K562 (cell line): Measurements from ENCODE around the gene NAPA. TPM values are rescaled to one million over a fixed set of nuclear protein-coding genes. Genes with fewer than 3 reads are reported as not detected.

Experiments
- ATF7 ChIP-seq: fragments of 450-650 bp; IDR thresholded peaks from 2 replicates; pipeline ENCODE4 v1.7.1; 2014; ENCODE audit warnings: mild to moderate bottlenecking, moderate library complexity
- BRCA1 ChIP-seq, 2 experiments: fragments of 450-650 bp in 1 of 2; sonication (generic) in 1 of 2; formaldehyde crosslinking in 1 of 2; IDR thresholded peaks; 2 replicates each; pipeline versions ENCODE4 v1.5.0 to v1.6.1; 2017 to 2020; ENCODE audit warnings: mild to moderate bottlenecking in 1 of 2, missing genetic modification reagents in 1 of 2
- CEBPB ChIP-seq: fragments of 450-650 bp; IDR thresholded peaks from 2 replicates; pipeline ENCODE4 v1.6.1; 2016; ENCODE audit warnings: missing genetic modification characterization, missing compliant biosample characterization
- ELF1 ChIP-seq: fragments of 200-800 bp; sonication (Bioruptor generic); IDR thresholded peaks from 2 replicates; pipeline ENCODE4 v1.6.1; 2016; ENCODE audit warnings: missing genetic modification characterization, missing compliant biosample characterization
- ILK ChIP-seq: fragments of 450-650 bp; IDR thresholded peaks from 2 replicates; pipeline ENCODE4 v1.6.1; 2016; ENCODE audit warnings: missing genetic modification characterization, low read depth, mild to moderate bottlenecking, missing compliant biosample characterization, moderate library complexity, borderline replicate concordance
- MCM2 ChIP-seq: fragments of 450-650 bp; IDR thresholded peaks from 2 replicates; pipeline ENCODE4 v1.6.1; 2017; ENCODE audit warnings: low read depth, mild to moderate bottlenecking
- MGA ChIP-seq: fragments of 450-650 bp; IDR thresholded peaks from 2 replicates; pipeline ENCODE4 v1.6.1; 2016; ENCODE audit warnings: mild to moderate bottlenecking, moderate library complexity
- NFE2 ChIP-seq: IDR thresholded peaks from 2 replicates; pipeline ENCODE4 v1.6.1; 2014; ENCODE audit warnings: antibody characterized with exemption, low read depth
- TFAP4 ChIP-seq: sonication (generic); formaldehyde crosslinking; IDR thresholded peaks from 2 replicates; pipeline ENCODE4 v1.8.0; 2022; ENCODE audit warnings: missing genetic modification reagents, mild to moderate bottlenecking, moderate library complexity, borderline replicate concordance
- USF1 ChIP-seq: sonication (generic); formaldehyde crosslinking; IDR thresholded peaks from 2 replicates; pipeline ENCODE4 v1.9.0; 2022; ENCODE audit warnings: mild to moderate bottlenecking, missing genetic modification reagents
- VEZF1 ChIP-seq: fragments of 200-800 bp; sonication (Bioruptor generic); IDR thresholded peaks from 2 replicates; pipeline ENCODE4 v1.6.1; 2017; ENCODE audit warnings: missing genetic modification characterization, missing compliant biosample characterization
- ZNF324 ChIP-seq: fragments of 250-450 bp; sonication (Bioruptor Pico); IDR thresholded peaks from 2 replicates; pipeline ENCODE4 v1.4.0; 2020; ENCODE audit warnings: mild to moderate bottlenecking
- ZNF347 ChIP-seq: fragments of 450-650 bp; formaldehyde crosslinking; IDR thresholded peaks from 2 replicates; pipeline ENCODE4 v1.4.0; 2020; ENCODE audit warnings: low read depth, mild to moderate bottlenecking, moderate library complexity
- ZNF507 ChIP-seq: conservative IDR thresholded peaks from 2 replicates; pipeline ENCODE4 v1.6.1; 2017; ENCODE audit warnings: missing genetic modification characterization, missing compliant biosample characterization
- polyA plus RNA-seq, 8 experiments: library from polyadenylated mRNA; depleted of rRNA in 4 of 8; stranded (reverse) in 5 of 8; unstranded in 3 of 8; fragments of >200 nt; fragmentation: Nextera tagmentation in 2 of 8; fragmentation: Illumina TruSeq in 1 of 8; extraction: Ambion mirVana in 2 of 8; extraction: Trizol in 1 of 8; gene quantifications; 2 replicates each; pipeline versions ENCODE4 v1.2.1 to v1.2.3, GENCODE V29; 2011 to 2014; ENCODE audit warnings: inconsistent platforms in 1 of 8, missing spikeins in 1 of 8
- total RNA-seq, 7 experiments: library from RNA; depleted of rRNA in 6 of 7; stranded (reverse); fragments of >200 nt in 6 of 7; fragmentation: Illumina TruSeq in 2 of 7; extraction: Trizol in 2 of 7; gene quantifications; 2 replicates each; pipeline versions ENCODE4 v1.2.1 to v1.2.3, GENCODE V29; 2011 to 2021; ENCODE audit warnings: low replicate concordance in 1 of 7

NAPA gene
- total and polyA plus RNA-seq, 9 of the 15 experiments (the other 6 are each of a cell fraction or from before 2014, with no cell fraction given): 5.4 to 98.6 (median 77.5) TPM

- TF ChIP-seq MGA: peak; percentile 47; the same call in 1 of the 2 replicates
- no peak for TF ChIP-seq ELF1 (tag)
- TF ChIP-seq ZNF507: no peak
- no peak for TF ChIP-seq BRCA1 (IDR thresholded peaks at IDR 0.05)
- TF ChIP-seq BRCA1 (CRISPR knock-in tag; IDR thresholded peaks at IDR 0.05): no peak
- TF ChIP-seq ZNF324 (CRISPR knock-in tag): no peak
- no peak for TF ChIP-seq CEBPB
- no peak for TF ChIP-seq NFE2
- no peak for TF ChIP-seq ATF7
- TF ChIP-seq ILK (tag): no peak
- TF ChIP-seq ZNF347 (CRISPR knock-in tag): no peak
- no peak for TF ChIP-seq MCM2
- TF ChIP-seq VEZF1 (CRISPR knock-in tag): peak; percentile 46
- no peak; the same call in 1 of the 2 replicates for TF ChIP-seq TFAP4 (CRISPR knock-in tag)
- TF ChIP-seq USF1: peak; percentile 53
These were observed 5.5 kb upstream of the NAPA start (continued) for GRCh38 chr19:47520343-47520806.
